Measurements from ENCODE around the gene SBF2.
"Not testable (repeated sequence)": the region's sequence is repeated elsewhere in the genome, so short reads cannot be mapped to it uniquely, and the experiment has no call there.

The SBF2 gene

GRCh38 chr11:10091314-10092045, 202.5 kb downstream of the SBF2 start:
- POLR2A ChIA-PET, result no interaction called here
- DNase-seq (ENCODE audit: extremely low spot score), result no peak
- CTCF ChIA-PET, result interaction anchor here (0.9 to 2.7 kb wide), 2 partner anchors 10 to 15 kb away, joined by 3 to 15 read pairs; no protein-coding TSS in a partner anchor
- no peak for TF ChIP-seq CTCF (IDR thresholded peaks at IDR 0.05; ENCODE audit: control extremely low read depth, extremely low read depth, low read depth, missing control alignments)

- POLR2A ChIA-PET; DNase-seq (ENCODE audit: extremely low spot score): not testable (repeated sequence)
- CTCF ChIA-PET, result interaction anchor here (2.0 kb wide), 1 partner anchor 11 kb away, joined by 12 read pairs; no protein-coding TSS in a partner anchor
These were observed 206.1 kb downstream of the SBF2 start for GRCh38 chr11:10087923-10088225.

- no peak for DNase-seq (ENCODE audit: extremely low spot score)
- ChIA-PET POLR2A (no interaction called here), CTCF (interaction anchor here (2.0 kb wide), 1 partner anchor 11 kb away, joined by 12 read pairs; no protein-coding TSS in a partner anchor)
- no peak for TF ChIP-seq CTCF (IDR thresholded peaks at IDR 0.05; ENCODE audit: control extremely low read depth, extremely low read depth, low read depth, missing control alignments)
These were observed 206.7 kb downstream of the SBF2 start for GRCh38 chr11:10087186-10087922.

GRCh38 chr11:10080138-10080537, 213.9 kb downstream of the SBF2 start:
- ChIA-PET CTCF (no interaction called here), POLR2A (no interaction called here)
- no peak for TF ChIP-seq CTCF (IDR thresholded peaks at IDR 0.05; ENCODE audit: control extremely low read depth, extremely low read depth, low read depth, missing control alignments)
- DNase-seq (ENCODE audit: extremely low spot score), result no peak

- DNase-seq (ENCODE audit: extremely low spot score), result peak; percentile 60
- peak; percentile 73 for TF ChIP-seq CTCF (IDR thresholded peaks at IDR 0.05; ENCODE audit: control extremely low read depth, extremely low read depth, low read depth, missing control alignments)
- POLR2A ChIA-PET, result no interaction called here
These were observed 217.4 kb downstream of the SBF2 start for GRCh38 chr11:10076458-10077141.

GRCh38 chr11:10075141-10075540, 218.9 kb downstream of the SBF2 start:
- POLR2A ChIA-PET, result no interaction called here
- CTCF ChIA-PET, result interaction anchor here (0.8 to 2.1 kb wide), 3 partner anchors 16 to 30 kb away, joined by 3 to 15 read pairs (median 8); no protein-coding TSS in a partner anchor
- DNase-seq (ENCODE audit: extremely low spot score), result no peak
- no peak for TF ChIP-seq CTCF (IDR thresholded peaks at IDR 0.05; ENCODE audit: control extremely low read depth, extremely low read depth, low read depth, missing control alignments)

More at GRCh38 chr11:10076458-10077141, 217.4 kb downstream of the SBF2 start:
- CTCF ChIA-PET, result interaction anchor here (0.7 to 2.2 kb wide), 35 partner anchors 9 to 318 kb away, joined by 3 to 20 read pairs (median 4); no protein-coding TSS in a partner anchor

Measured in GM10248 (cell line).